GM12891 (cell line): ENCODE results near the gene GLTP.

ENCODE experiments used
- PAX5 ChIP-seq: IDR thresholded peaks from 2 replicates; pipeline ENCODE4 v1.6.1; 2011; ENCODE audit warnings: low read length, moderate library complexity, mild to moderate bottlenecking; ENCODE audit not compliant: insufficient read depth, severe bottlenecking
- POLR2A ChIP-seq: IDR thresholded peaks from 2 replicates; pipeline ENCODE4 v1.6.1; 2011; ENCODE audit warnings: low read depth, low read length, control low read depth
- POLR2AphosphoS5 ChIP-seq: IDR thresholded peaks from 2 replicates; pipeline ENCODE4 v1.6.1; 2011; ENCODE audit warnings: low read depth, low read length, control low read depth
- POU2F2 ChIP-seq: IDR thresholded peaks from 2 replicates; pipeline ENCODE4 v1.6.1; 2011; ENCODE audit warnings: low read depth, mild to moderate bottlenecking, control low read depth, low read length, moderate library complexity
- SPI1 ChIP-seq: IDR thresholded peaks from 2 replicates; pipeline ENCODE4 v1.6.1; 2011; ENCODE audit warnings: low read depth, low read length, control low read depth
- TAF1 ChIP-seq: IDR thresholded peaks from 2 replicates; pipeline ENCODE4 v1.6.1; 2011; ENCODE audit warnings: low read depth, low read length, control low read depth

DNA sequence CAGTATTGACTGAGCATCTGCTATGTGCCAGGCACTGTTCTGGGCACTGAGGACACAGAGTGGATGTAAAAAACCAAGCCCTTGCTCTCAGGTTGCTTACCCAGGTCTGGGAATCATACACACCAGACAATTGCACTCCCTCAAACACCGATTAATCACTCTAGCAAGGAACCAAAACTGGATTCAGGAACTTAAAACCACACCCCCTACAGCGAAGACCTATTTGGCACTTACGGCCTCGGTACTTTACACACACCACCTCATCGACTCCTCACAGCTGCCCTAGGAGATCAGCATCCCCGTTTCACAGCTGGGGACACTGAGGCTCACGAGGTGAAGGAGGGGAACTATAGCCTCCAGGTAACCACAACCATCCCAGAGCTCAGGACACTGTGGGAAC lies 1.6 kb downstream of the GLTP start:
- no peak for TF ChIP-seq POU2F2
- no peak for TF ChIP-seq POLR2AphosphoS5
- TF ChIP-seq POLR2A = no peak
- TF ChIP-seq SPI1 = no peak
- TF ChIP-seq TAF1 = no peak
- no peak for TF ChIP-seq PAX5
